ENCODE results near the gene CRIP1. TPM values are rescaled to one million over a fixed set of nuclear protein-coding genes. Genes with fewer than 3 reads are reported as not detected.
A peak's percentile ranks its signal among the peaks of the same experiment; 100 is the strongest.

The CRIP1 gene
- total and polyA plus RNA-seq, 10 of the 15 experiments (the other 5 are each of a cell fraction or from before 2014, with no cell fraction given), result 66.8 to 259 (median 154) TPM

DNA sequence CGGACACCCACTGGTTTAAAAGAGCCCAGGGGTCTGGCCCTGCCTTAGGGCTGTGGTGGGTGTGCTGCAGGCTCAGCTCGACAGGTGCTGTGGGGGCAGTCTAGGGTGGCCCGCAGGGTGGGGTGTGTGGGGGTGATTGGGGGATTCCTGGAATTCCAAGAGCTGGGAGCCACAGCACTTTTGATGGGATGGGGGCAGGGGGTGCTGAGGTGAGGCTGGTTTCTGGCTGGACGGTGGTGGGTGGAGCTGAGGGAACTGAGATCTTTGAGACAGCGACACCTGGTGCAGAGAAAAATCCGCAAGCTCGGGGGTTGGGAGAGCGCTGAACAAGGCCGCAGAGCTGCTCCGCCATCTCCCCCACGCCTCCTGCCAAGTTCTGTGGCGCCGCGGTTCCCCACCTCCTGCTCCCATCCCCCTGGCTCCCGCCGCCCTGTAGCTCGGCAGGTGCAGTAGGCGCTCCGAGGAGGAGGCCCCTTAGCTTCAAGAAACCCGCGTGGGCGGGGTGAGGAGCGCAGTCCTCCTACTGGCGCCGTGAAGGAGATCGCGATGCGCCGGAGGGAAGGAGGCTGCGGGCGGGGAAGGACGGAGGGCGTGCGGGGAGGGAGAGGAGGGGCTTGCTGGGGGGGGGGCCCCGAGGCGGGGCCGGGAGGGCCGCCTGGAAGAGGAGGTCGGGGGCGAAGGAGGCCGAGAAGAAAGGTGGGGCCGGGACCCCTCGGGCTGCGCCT is 3.0 kb downstream of the CRIP1 start (continued):
- TF ChIP-seq, protein P1, sequence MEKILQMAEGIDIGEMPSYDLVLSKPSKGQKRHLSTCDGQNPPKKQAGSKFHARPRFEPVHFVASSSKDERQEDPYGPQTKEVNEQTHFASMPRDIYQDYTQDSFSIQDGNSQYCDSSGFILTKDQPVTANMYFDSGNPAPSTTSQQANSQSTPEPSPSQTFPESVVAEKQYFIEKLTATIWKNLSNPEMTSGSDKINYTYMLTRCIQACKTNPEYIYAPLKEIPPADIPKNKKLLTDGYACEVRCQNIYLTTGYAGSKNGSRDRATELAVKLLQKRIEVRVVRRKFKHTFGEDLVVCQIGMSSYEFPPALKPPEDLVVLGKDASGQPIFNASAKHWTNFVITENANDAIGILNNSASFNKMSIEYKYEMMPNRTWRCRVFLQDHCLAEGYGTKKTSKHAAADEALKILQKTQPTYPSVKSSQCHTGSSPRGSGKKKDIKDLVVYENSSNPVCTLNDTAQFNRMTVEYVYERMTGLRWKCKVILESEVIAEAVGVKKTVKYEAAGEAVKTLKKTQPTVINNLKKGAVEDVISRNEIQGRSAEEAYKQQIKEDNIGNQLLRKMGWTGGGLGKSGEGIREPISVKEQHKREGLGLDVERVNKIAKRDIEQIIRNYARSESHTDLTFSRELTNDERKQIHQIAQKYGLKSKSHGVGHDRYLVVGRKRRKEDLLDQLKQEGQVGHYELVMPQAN (conservative IDR thresholded peaks at IDR 0.05), result peak; percentile 22
- TF ChIP-seq BHLHE40 (IDR thresholded peaks at IDR 0.05; ENCODE audit: borderline replicate concordance in 1 of 2, low read depth in 2 of 2, low read length in 1 of 2), result peak; percentile 42 to 63; a peak in 2 of 4 replicates
- 0 out of 2 replicates have a peak, but pooled peaks have one; percentile 14 for TF ChIP-seq NR2F1 (conservative IDR thresholded peaks at IDR 0.05)
- TF ChIP-seq IRF4 (IDR thresholded peaks at IDR 0.05; ENCODE audit: low read depth, low read length), result 0 out of 2 replicates have a peak, but pooled peaks have one; percentile 50
- no peak; the same call in 1 of the 2 replicates for TF ChIP-seq DPF2 (IDR thresholded peaks at IDR 0.05)
- TF ChIP-seq MEF2A (IDR thresholded peaks at IDR 0.05; ENCODE audit: insufficient read depth, low read depth, low read length), result no peak
- TF ChIP-seq MXI1 (IDR thresholded peaks at IDR 0.05; ENCODE audit: low read depth, low read length), result peak; percentile 60; the same call in 1 of the 2 replicates
- TF ChIP-seq, protein P2, sequence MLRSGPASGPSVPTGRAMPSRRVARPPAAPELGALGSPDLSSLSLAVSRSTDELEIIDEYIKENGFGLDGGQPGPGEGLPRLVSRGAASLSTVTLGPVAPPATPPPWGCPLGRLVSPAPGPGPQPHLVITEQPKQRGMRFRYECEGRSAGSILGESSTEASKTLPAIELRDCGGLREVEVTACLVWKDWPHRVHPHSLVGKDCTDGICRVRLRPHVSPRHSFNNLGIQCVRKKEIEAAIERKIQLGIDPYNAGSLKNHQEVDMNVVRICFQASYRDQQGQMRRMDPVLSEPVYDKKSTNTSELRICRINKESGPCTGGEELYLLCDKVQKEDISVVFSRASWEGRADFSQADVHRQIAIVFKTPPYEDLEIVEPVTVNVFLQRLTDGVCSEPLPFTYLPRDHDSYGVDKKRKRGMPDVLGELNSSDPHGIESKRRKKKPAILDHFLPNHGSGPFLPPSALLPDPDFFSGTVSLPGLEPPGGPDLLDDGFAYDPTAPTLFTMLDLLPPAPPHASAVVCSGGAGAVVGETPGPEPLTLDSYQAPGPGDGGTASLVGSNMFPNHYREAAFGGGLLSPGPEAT (IDR thresholded peaks at IDR 0.05; ENCODE audit: low read depth), result peak; percentile 65; the same call in 1 of the 2 replicates
- TF ChIP-seq, protein P3, sequence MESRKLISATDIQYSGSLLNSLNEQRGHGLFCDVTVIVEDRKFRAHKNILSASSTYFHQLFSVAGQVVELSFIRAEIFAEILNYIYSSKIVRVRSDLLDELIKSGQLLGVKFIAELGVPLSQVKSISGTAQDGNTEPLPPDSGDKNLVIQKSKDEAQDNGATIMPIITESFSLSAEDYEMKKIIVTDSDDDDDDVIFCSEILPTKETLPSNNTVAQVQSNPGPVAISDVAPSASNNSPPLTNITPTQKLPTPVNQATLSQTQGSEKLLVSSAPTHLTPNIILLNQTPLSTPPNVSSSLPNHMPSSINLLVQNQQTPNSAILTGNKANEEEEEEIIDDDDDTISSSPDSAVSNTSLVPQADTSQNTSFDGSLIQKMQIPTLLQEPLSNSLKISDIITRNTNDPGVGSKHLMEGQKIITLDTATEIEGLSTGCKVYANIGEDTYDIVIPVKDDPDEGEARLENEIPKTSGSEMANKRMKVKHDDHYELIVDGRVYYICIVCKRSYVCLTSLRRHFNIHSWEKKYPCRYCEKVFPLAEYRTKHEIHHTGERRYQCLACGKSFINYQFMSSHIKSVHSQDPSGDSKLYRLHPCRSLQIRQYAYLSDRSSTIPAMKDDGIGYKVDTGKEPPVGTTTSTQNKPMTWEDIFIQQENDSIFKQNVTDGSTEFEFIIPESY (IDR thresholded peaks at IDR 0.05), result no peak
- peak; percentile 68; the same call in 1 of the 2 replicates for TF ChIP-seq TCF12 (IDR thresholded peaks at IDR 0.05; ENCODE audit: low read depth, low read length)
- TF ChIP-seq NBN (IDR thresholded peaks at IDR 0.05), result peak; percentile 91
- peak; percentile 55 for TF ChIP-seq RELA (IDR thresholded peaks at IDR 0.05; ENCODE audit: borderline replicate concordance, partially characterized antibody)
- peak; percentile 52; the same call in 1 of the 2 replicates for TF ChIP-seq MTA2 (IDR thresholded peaks at IDR 0.05; ENCODE audit: low read depth)
- peak; percentile 52 for TF ChIP-seq BACH1 (IDR thresholded peaks at IDR 0.05; ENCODE audit: borderline replicate concordance)
- TF ChIP-seq, protein P4, sequence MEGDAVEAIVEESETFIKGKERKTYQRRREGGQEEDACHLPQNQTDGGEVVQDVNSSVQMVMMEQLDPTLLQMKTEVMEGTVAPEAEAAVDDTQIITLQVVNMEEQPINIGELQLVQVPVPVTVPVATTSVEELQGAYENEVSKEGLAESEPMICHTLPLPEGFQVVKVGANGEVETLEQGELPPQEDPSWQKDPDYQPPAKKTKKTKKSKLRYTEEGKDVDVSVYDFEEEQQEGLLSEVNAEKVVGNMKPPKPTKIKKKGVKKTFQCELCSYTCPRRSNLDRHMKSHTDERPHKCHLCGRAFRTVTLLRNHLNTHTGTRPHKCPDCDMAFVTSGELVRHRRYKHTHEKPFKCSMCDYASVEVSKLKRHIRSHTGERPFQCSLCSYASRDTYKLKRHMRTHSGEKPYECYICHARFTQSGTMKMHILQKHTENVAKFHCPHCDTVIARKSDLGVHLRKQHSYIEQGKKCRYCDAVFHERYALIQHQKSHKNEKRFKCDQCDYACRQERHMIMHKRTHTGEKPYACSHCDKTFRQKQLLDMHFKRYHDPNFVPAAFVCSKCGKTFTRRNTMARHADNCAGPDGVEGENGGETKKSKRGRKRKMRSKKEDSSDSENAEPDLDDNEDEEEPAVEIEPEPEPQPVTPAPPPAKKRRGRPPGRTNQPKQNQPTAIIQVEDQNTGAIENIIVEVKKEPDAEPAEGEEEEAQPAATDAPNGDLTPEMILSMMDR (IDR thresholded peaks at IDR 0.05 in 2 of 3, conservative IDR thresholded peaks at IDR 0.05 in 1 of 3; ENCODE audit: control insufficient read depth in 2 of 3, extremely low read depth in 1 of 3, insufficient read depth in 1 of 3, low read depth in 3 of 3, low read length in 3 of 3), result peak; percentile 67 to 86 (median 75); a peak in 5 of 6 replicates
- TF ChIP-seq, protein P5, sequence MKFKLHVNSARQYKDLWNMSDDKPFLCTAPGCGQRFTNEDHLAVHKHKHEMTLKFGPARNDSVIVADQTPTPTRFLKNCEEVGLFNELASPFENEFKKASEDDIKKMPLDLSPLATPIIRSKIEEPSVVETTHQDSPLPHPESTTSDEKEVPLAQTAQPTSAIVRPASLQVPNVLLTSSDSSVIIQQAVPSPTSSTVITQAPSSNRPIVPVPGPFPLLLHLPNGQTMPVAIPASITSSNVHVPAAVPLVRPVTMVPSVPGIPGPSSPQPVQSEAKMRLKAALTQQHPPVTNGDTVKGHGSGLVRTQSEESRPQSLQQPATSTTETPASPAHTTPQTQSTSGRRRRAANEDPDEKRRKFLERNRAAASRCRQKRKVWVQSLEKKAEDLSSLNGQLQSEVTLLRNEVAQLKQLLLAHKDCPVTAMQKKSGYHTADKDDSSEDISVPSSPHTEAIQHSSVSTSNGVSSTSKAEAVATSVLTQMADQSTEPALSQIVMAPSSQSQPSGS (IDR thresholded peaks at IDR 0.05; ENCODE audit: low read length), result no peak

All from GM12878 (cell line).